Measurements from ENCODE around the gene BBS5. TPM values are rescaled to one million over a fixed set of nuclear protein-coding genes. Genes with fewer than 3 reads are reported as not detected.

Gene BBS5
- total RNA-seq, 1 experiment from 2014 or later = 4.6 TPM

DNA sequence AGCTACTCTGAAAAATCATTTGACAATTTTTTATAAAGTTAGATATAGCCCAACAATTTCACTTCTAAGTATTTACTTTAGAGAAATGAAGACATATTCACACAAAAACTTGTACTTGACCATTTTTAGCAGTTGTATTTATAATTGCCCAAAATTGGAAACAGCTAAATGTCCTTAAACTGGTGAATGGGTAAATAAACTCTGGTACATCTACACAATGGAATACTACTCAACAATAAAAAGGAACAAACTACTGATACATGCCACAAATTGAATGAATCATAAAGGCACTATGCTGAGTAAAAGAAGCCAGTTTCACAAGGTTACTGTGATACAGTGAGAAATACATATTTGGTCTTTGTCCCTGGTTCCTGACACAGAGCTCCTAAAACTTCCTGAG is 32.8 kb upstream of the BBS5 start:
- no peaks in the 10 kb centered on the region for H4K20me1 ChIP-seq (ENCODE audit: insufficient read depth)
- H2AFZ ChIP-seq (ENCODE audit: low read depth, low read length, poor library complexity, severe bottlenecking) = no peak overlapping the region
- H3K4me2 ChIP-seq (ENCODE audit: low read length) = no peak overlapping the region
- no peaks in the 10 kb centered on the region for H3K79me2 ChIP-seq (ENCODE audit: insufficient read depth, low read length)
- CTCF ChIA-PET = no interaction called here
- no peaks in the 10 kb centered on the region for H3K9me2 ChIP-seq (ENCODE audit: insufficient read depth)
- H3K9me3 ChIP-seq (ENCODE audit: control insufficient read depth in 1 of 2, insufficient read depth in 1 of 2, low read depth in 1 of 2, low read length in 2 of 2) = no peaks in the 10 kb centered on the region
- H3K36me3 ChIP-seq (ENCODE audit: control insufficient read depth in 1 of 2, insufficient read depth in 2 of 2, low read length in 2 of 2) = no peaks in the 10 kb centered on the region
- POLR2A ChIA-PET = no interaction called here
- no peak for DNase-seq (ENCODE audit: low read depth, low spot score)
- ATAC-seq = no peak
- no peak overlapping the region for H3K4me3 ChIP-seq (replicated peaks in 1 of 2; ENCODE audit: low read depth in 1 of 2, low read length in 2 of 2)
- H3K27ac ChIP-seq (ENCODE audit: low read depth, low read length) = no peak overlapping the region
- no peaks in the 10 kb centered on the region for H3K27me3 ChIP-seq (ENCODE audit: insufficient read depth, low read length)
- RAD21 ChIA-PET (ENCODE audit: low non-redundant PET in 1 of 2, low total read pairs in 2 of 2, uncharacterized antibody in 2 of 2, unreplicated experiment in 2 of 2) = no interaction called here
- no TSS peak for BruUV-seq (replicated peaks)
- H3K9ac ChIP-seq (ENCODE audit: low read length) = no peak overlapping the region
- no peak for TF ChIP-seq EGR1 (IDR thresholded peaks at IDR 0.05; ENCODE audit: low read depth)
- no peak for TF ChIP-seq RAD21 (IDR thresholded peaks at IDR 0.05; ENCODE audit: low read depth)
- no peak for TF ChIP-seq EZH2 (IDR thresholded peaks at IDR 0.05)
- no peak for TF ChIP-seq POLR2AphosphoS5 (IDR thresholded peaks at IDR 0.05; ENCODE audit: low read depth, low read length)
- TF ChIP-seq POLR2A (IDR thresholded peaks at IDR 0.05; ENCODE audit: borderline replicate concordance, extremely low read depth, insufficient read depth, insufficient read length) = no peak
- TF ChIP-seq CBX3 (IDR thresholded peaks at IDR 0.05; ENCODE audit: low read depth) = no peak
- TF ChIP-seq ELF1 (IDR thresholded peaks at IDR 0.05; ENCODE audit: borderline replicate concordance, low read depth) = no peak
- no peak for TF ChIP-seq FOSL1 (IDR thresholded peaks at IDR 0.05; ENCODE audit: low read depth)
- TF ChIP-seq SP1 (IDR thresholded peaks at IDR 0.05; ENCODE audit: low read depth) = no peak
- TF ChIP-seq, protein P1, sequence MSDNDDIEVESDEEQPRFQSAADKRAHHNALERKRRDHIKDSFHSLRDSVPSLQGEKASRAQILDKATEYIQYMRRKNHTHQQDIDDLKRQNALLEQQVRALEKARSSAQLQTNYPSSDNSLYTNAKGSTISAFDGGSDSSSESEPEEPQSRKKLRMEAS (IDR thresholded peaks at IDR 0.05) = no peak
- no peak for TF ChIP-seq SRF (IDR thresholded peaks at IDR 0.05; ENCODE audit: low read depth)
- TF ChIP-seq ZFX (IDR thresholded peaks at IDR 0.05) = no peak
- TF ChIP-seq SIN3A (IDR thresholded peaks at IDR 0.05; ENCODE audit: low read depth) = no peak
- no peak for TF ChIP-seq ZNF274 (IDR thresholded peaks at IDR 0.05; ENCODE audit: low read depth, low read length)
- TF ChIP-seq CEBPB (IDR thresholded peaks at IDR 0.05; ENCODE audit: low read depth) = no peak
- TF ChIP-seq YY1 (IDR thresholded peaks at IDR 0.05; ENCODE audit: extremely low read depth, insufficient replicate concordance, low read depth, low read length) = no peak
- H3K4me1 ChIP-seq (ENCODE audit: control insufficient read depth in 1 of 2, insufficient read depth in 2 of 2, low read length in 2 of 2) = no peaks in the 10 kb centered on the region
- intact Hi-C loops (cut with micrococcal nuclease) = loop anchor here (10.0 kb wide), 2 partner anchors 788 to 938 kb away; no protein-coding TSS in a partner anchor

Data from HCT116 (cell line).